ENCODE data around the gene IQCH. TPM values are rescaled to one million over a fixed set of nuclear protein-coding genes. Genes with fewer than 3 reads are reported as not detected.

IQCH gene
- polyA plus RNA-seq, 1 donor: 0.97 TPM

GRCh38 chr15:67394873-67395639 lies 140.5 kb downstream of the IQCH start:
- H3K27ac ChIP-seq (ENCODE audit: low read length): no peak overlapping the region

DNA sequence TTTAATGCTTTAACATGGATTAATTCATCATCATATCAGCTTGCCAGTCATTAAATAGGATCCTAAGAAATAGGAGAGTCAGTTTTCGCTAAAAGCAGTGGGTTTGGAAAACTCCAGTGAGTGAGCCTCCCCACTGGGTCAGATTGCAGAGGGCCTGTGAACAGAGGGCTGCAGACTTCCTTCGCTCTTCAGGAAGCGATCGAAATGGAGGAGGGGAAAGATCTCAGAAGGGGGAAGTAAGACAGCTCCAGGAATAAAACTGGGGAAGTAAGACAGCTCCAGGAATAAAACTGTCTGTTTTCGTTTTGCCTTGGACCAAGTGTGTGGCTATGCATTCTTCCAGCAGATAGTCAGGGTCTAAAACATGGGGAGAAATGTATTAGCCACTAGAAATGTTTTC lies 141.5 kb downstream of the IQCH start:
- Histone ChIP-seq H3K9me3 (ENCODE audit: control insufficient read depth, low read depth, low read length) (no peaks in the 10 kb centered on the region), H3K27ac (ENCODE audit: low read length) (no peak overlapping the region), H3K4me3 (ENCODE audit: low read length) (no peak overlapping the region), H3K27me3 (ENCODE audit: control insufficient read depth, insufficient read depth, low read length) (no peaks in the 10 kb centered on the region), H3K36me3 (ENCODE audit: control insufficient read depth, insufficient read depth, low read length) (no peaks in the 10 kb centered on the region), H3K4me1 (ENCODE audit: control insufficient read depth, insufficient read depth, low read length) (no peaks in the 10 kb centered on the region)
- 80% methylated on average over 3 of the region's 5 CpGs for WGBS (ENCODE audit: insufficient coverage, low lambda C conversion rate)
- DNase-seq: no peak

More at GRCh38 chr15:67394873-67395639, 140.5 kb downstream of the IQCH start:
- Histone ChIP-seq H3K4me3 (ENCODE audit: low read length) (no peak overlapping the region), H3K4me1 (ENCODE audit: control insufficient read depth, insufficient read depth, low read length) (no peaks in the 10 kb centered on the region), H3K9me3 (ENCODE audit: control insufficient read depth, low read depth, low read length) (no peaks in the 10 kb centered on the region), H3K27me3 (ENCODE audit: control insufficient read depth, insufficient read depth, low read length) (no peaks in the 10 kb centered on the region), H3K36me3 (ENCODE audit: control insufficient read depth, insufficient read depth, low read length) (no peaks in the 10 kb centered on the region)
- no CpG with 5 or more reads among the region's 9 CpGs for WGBS (ENCODE audit: insufficient coverage, low lambda C conversion rate)
- no peak for DNase-seq

GRCh38 chr15:67397139-67397538 lies 142.6 kb downstream of the IQCH start:
- Histone ChIP-seq H3K27me3 (ENCODE audit: control insufficient read depth, insufficient read depth, low read length) (no peaks in the 10 kb centered on the region), H3K36me3 (ENCODE audit: control insufficient read depth, insufficient read depth, low read length) (no peaks in the 10 kb centered on the region), H3K4me3 (ENCODE audit: low read length) (no peak overlapping the region), H3K27ac (ENCODE audit: low read length) (no peak overlapping the region), H3K9me3 (ENCODE audit: control insufficient read depth, low read depth, low read length) (no peaks in the 10 kb centered on the region), H3K4me1 (ENCODE audit: control insufficient read depth, insufficient read depth, low read length) (no peaks in the 10 kb centered on the region)
- DNase-seq: no peak
- no CpG with 5 or more reads among the region's 1 CpG for WGBS (ENCODE audit: insufficient coverage, low lambda C conversion rate)

GRCh38 chr15:67399925-67400324 lies 145.3 kb downstream of the IQCH start:
- Histone ChIP-seq H3K4me1 (ENCODE audit: control insufficient read depth, insufficient read depth, low read length) (no peaks in the 10 kb centered on the region), H3K9me3 (ENCODE audit: control insufficient read depth, low read depth, low read length) (no peaks in the 10 kb centered on the region), H3K4me3 (ENCODE audit: low read length) (no peak overlapping the region), H3K27ac (ENCODE audit: low read length) (no peak overlapping the region), H3K36me3 (ENCODE audit: control insufficient read depth, insufficient read depth, low read length) (no peaks in the 10 kb centered on the region), H3K27me3 (ENCODE audit: control insufficient read depth, insufficient read depth, low read length) (no peaks in the 10 kb centered on the region)
- 100% methylated on average over 1 of the region's 4 CpGs for WGBS (ENCODE audit: insufficient coverage, low lambda C conversion rate)
- peak; percentile 5 to 52 for DNase-seq

- no peaks in the 10 kb centered on the region for H3K27me3 ChIP-seq (ENCODE audit: control insufficient read depth, insufficient read depth, low read length)
- H3K27ac ChIP-seq (ENCODE audit: low read length): no peak overlapping the region
- no peaks in the 10 kb centered on the region for H3K36me3 ChIP-seq (ENCODE audit: control insufficient read depth, insufficient read depth, low read length)
- H3K4me1 ChIP-seq (ENCODE audit: control insufficient read depth, insufficient read depth, low read length): no peaks in the 10 kb centered on the region
- no peaks in the 10 kb centered on the region for H3K9me3 ChIP-seq (ENCODE audit: control insufficient read depth, low read depth, low read length)
- DNase-seq: no peak
- no CpG with 5 or more reads among the region's 2 CpGs for WGBS (ENCODE audit: insufficient coverage, low lambda C conversion rate)
- H3K4me3 ChIP-seq (ENCODE audit: low read length): no peak overlapping the region
These were observed 146.3 kb downstream of the IQCH start for GRCh38 chr15:67400890-67401289.

DNA sequence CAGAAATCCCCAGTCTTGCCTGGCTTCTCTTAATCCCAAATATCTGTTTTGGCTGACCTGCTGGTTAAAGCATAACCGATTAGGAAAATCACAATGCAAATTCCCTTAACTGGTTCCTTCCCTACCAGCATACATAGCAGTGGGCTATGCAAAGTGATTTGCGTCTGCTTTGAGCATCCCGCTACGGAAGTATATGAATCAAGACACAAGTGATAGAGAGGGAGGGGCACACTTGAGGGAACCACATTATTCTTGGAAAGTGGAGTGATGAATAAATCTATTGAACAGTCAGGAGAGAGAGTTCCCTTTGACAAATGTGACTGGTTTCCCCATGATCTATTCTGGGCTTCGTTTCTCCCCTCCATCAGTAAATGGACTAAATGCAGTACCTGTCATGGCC lies 146.8 kb downstream of the IQCH start:
- Histone ChIP-seq H3K9me3 (ENCODE audit: control insufficient read depth, low read depth, low read length) (no peaks in the 10 kb centered on the region), H3K4me1 (ENCODE audit: control insufficient read depth, insufficient read depth, low read length) (no peaks in the 10 kb centered on the region), H3K27me3 (ENCODE audit: control insufficient read depth, insufficient read depth, low read length) (no peaks in the 10 kb centered on the region), H3K36me3 (ENCODE audit: control insufficient read depth, insufficient read depth, low read length) (no peaks in the 10 kb centered on the region), H3K4me3 (ENCODE audit: low read length) (no peak overlapping the region), H3K27ac (ENCODE audit: low read length) (no peak overlapping the region)
- WGBS (ENCODE audit: insufficient coverage, low lambda C conversion rate): 90% methylated on average over 2 of the region's 5 CpGs
- DNase-seq: no peak

DNA sequence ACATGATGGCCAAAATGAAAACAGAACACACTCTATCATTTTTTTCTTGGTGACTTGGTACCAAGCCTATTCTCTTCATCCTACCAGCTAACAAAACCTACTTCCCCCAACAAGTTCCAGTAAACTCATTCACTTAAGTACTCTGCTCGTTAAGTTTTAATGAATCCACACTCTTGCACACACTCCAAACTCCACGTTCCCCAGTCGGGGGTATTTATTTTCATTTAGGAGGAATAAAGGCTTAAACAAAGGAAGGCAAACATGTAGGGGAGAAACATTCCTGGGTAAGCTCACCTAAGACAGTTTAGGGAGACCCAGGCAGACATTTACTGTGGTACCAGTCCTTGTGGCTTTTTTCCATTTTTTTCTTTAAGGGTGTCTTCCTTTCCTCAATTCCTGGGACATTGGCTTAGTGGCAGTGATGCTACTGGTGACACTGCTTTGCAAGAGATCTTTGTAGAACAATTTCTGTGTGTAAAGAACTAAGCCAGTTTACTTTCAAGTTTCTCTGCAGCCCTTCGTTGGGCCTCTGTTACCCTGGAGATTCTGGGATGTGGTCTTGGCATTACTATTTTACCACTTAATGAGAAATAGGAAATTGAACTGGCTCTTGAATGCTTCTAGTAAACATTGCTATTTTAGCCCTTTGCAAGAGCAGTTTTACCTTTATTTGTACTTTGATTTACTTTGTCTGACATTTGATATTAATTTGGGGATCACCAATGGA lies 149.0 kb downstream of the IQCH start:
- H3K4me3 ChIP-seq (ENCODE audit: low read length): no peak overlapping the region
- WGBS (ENCODE audit: insufficient coverage, low lambda C conversion rate): no CpG with 5 or more reads among the region's 4 CpGs
- H3K27ac ChIP-seq (ENCODE audit: low read length): no peak overlapping the region
- H3K4me1 ChIP-seq (ENCODE audit: control insufficient read depth, insufficient read depth, low read length): no peaks in the 10 kb centered on the region
- no peaks in the 10 kb centered on the region for H3K36me3 ChIP-seq (ENCODE audit: control insufficient read depth, insufficient read depth, low read length)
- no peak for DNase-seq
- H3K27me3 ChIP-seq (ENCODE audit: control insufficient read depth, insufficient read depth, low read length): no peaks in the 10 kb centered on the region
- no peaks in the 10 kb centered on the region for H3K9me3 ChIP-seq (ENCODE audit: control insufficient read depth, low read depth, low read length)

- no peaks in the 10 kb centered on the region for H3K27me3 ChIP-seq (ENCODE audit: control insufficient read depth, insufficient read depth, low read length)
- WGBS (ENCODE audit: insufficient coverage, low lambda C conversion rate): 100% methylated on average over 1 of the region's 4 CpGs
- DNase-seq: no peak
- H3K9me3 ChIP-seq (ENCODE audit: control insufficient read depth, low read depth, low read length): no peaks in the 10 kb centered on the region
- no peaks in the 10 kb centered on the region for H3K4me1 ChIP-seq (ENCODE audit: control insufficient read depth, insufficient read depth, low read length)
- H3K36me3 ChIP-seq (ENCODE audit: control insufficient read depth, insufficient read depth, low read length): no peaks in the 10 kb centered on the region
- no peak overlapping the region for H3K4me3 ChIP-seq (ENCODE audit: low read length)
- H3K27ac ChIP-seq (ENCODE audit: low read length): no peak overlapping the region
These were observed 150.9 kb downstream of the IQCH start for GRCh38 chr15:67405208-67406191.

DNA sequence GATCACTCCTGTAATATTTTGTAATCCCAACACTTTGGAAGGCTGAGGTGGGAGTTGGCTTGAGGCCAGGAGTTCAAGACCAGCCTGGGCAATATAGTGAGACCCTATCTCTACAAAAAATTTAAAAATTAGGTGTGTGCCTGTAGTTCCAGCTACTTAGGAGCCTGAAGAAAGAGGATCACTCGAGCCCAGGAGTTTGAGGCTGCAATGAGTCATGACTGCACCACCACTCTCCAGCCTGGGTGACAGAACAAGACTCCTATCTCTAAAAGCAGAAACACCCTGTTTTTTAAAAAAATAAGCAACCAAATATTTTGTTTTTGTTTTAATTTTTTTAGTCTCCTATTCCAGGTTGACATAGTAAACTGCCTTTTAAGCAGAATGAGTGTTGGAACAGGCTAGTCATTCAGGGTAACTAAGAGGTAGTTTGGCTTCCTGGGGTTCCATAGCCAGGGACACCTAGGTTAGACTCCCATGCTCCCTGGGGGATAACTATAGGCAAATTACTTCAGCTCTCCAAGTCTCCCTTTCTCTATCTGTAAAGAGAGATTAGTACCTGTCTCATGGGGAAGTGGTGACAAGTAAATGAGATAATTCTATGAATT lies 151.8 kb downstream of the IQCH start:
- H3K9me3 ChIP-seq (ENCODE audit: control insufficient read depth, low read depth, low read length): no peaks in the 10 kb centered on the region
- no peak for DNase-seq
- no CpG with 5 or more reads among the region's 1 CpG for WGBS (ENCODE audit: insufficient coverage, low lambda C conversion rate)
- H3K4me1 ChIP-seq (ENCODE audit: control insufficient read depth, insufficient read depth, low read length): no peaks in the 10 kb centered on the region
- no peak overlapping the region for H3K4me3 ChIP-seq (ENCODE audit: low read length)
- no peaks in the 10 kb centered on the region for H3K36me3 ChIP-seq (ENCODE audit: control insufficient read depth, insufficient read depth, low read length)
- H3K27me3 ChIP-seq (ENCODE audit: control insufficient read depth, insufficient read depth, low read length): no peaks in the 10 kb centered on the region
- no peak overlapping the region for H3K27ac ChIP-seq (ENCODE audit: low read length)

GRCh38 chr15:67407786-67408185 lies 153.2 kb downstream of the IQCH start:
- H3K27me3 ChIP-seq (ENCODE audit: control insufficient read depth, insufficient read depth, low read length): no peaks in the 10 kb centered on the region
- no peak for DNase-seq
- WGBS (ENCODE audit: insufficient coverage, low lambda C conversion rate): 100% methylated on average over 1 of the region's 8 CpGs
- H3K36me3 ChIP-seq (ENCODE audit: control insufficient read depth, insufficient read depth, low read length): no peaks in the 10 kb centered on the region
- no peak overlapping the region for H3K4me3 ChIP-seq (ENCODE audit: low read length)
- no peaks in the 10 kb centered on the region for H3K9me3 ChIP-seq (ENCODE audit: control insufficient read depth, low read depth, low read length)
- H3K27ac ChIP-seq (ENCODE audit: low read length): no peak overlapping the region
- H3K4me1 ChIP-seq (ENCODE audit: control insufficient read depth, insufficient read depth, low read length): no peaks in the 10 kb centered on the region
